ENCODE data around the gene KCNN2. TPM values are rescaled to one million over a fixed set of nuclear protein-coding genes. Genes with fewer than 3 reads are reported as not detected.

Gene KCNN2
- total RNA-seq (2021; fragmentation: NEBNext Ultra II Directional; extraction: Animal tissue kit (Norgen Biotek cat#: 25700)): 10 to 100 TPM; 13.9 to 51.6 (median 47.0) TPM
- long read RNA-seq, transcript KCNN2-201 (8 exons, 2,512 nt): major isoform, 13 of 21 reads
- long read RNA-seq, partial matches to known transcripts: 1 of 21 reads
- long read RNA-seq, other reads (novel, unspliced or antisense): 7 of 21 reads

DNA sequence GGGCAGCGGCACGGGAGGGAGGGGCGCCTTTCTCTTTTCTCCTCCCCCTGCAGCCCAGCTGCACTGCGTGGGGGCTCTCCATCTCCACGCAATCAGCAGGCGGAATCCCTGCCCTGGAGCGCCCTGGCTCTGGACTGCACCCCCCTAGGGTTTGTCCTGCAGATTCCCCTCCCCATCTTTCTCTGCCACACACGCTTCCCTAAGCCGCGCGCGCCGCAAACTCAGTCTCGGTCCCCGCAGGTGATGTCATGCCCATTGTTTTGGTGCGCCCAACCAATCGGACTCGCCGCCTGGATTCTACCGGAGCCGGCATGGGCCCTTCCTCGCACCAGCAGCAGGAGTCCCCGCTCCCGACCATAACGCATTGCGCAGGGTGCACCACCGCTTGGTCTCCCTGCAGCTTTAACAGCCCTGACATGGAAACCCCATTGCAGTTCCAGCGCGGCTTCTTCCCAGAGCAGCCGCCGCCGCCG lies at the start of gene KCNN2:
Gene KCNN2 (plus strand): TSS at position 347 of the 473 bp plus-strand sequence. CDS start 70 bp downstream, at position 417.
- peaks cover 11% of the 10 kb centered on the region; the same call in 1 of the 2 replicates for H3K27me3 Mint-ChIP-seq (ENCODE audit: insufficient read depth)
- DNase-seq: peak; percentile 92
- no peak; the same call in 1 of the 2 replicates for TF ChIP-seq CTCF (IDR thresholded peaks at IDR 0.05)
- H3K9me3 Mint-ChIP-seq: no peaks in the 10 kb centered on the region
- H3K4me3 Mint-ChIP-seq: peak within 1 kb of the TSS; percentile 97
- H3K36me3 Mint-ChIP-seq (ENCODE audit: low read depth): peaks cover 13% of the 10 kb centered on the region; the same call in 1 of the 2 replicates
- H3K27ac Mint-ChIP-seq: peak within 1 kb of the TSS; percentile 74
- peaks cover 42% of the 10 kb centered on the region for H3K4me1 Mint-ChIP-seq (ENCODE audit: low read depth)

- no peak for TF ChIP-seq CTCF (IDR thresholded peaks at IDR 0.05)
- H3K27me3 Mint-ChIP-seq (ENCODE audit: insufficient read depth): no peaks in the 10 kb centered on the region; the same call in 1 of the 2 replicates
- peaks cover 82% of the 10 kb centered on the region for H3K4me1 Mint-ChIP-seq (ENCODE audit: low read depth)
- peak overlapping the region; percentile 70 for H3K27ac Mint-ChIP-seq
- no peaks in the 10 kb centered on the region for H3K9me3 Mint-ChIP-seq
- no peak overlapping the region; the same call in 1 of the 2 replicates for H3K4me3 Mint-ChIP-seq
- no peak for DNase-seq
- peaks cover 15% of the 10 kb centered on the region; the same call in 1 of the 2 replicates for H3K36me3 Mint-ChIP-seq (ENCODE audit: low read depth)
Measured at GRCh38 chr5:114312658-114313057, 49.2 kb upstream of the KCNN2 start.

DNA sequence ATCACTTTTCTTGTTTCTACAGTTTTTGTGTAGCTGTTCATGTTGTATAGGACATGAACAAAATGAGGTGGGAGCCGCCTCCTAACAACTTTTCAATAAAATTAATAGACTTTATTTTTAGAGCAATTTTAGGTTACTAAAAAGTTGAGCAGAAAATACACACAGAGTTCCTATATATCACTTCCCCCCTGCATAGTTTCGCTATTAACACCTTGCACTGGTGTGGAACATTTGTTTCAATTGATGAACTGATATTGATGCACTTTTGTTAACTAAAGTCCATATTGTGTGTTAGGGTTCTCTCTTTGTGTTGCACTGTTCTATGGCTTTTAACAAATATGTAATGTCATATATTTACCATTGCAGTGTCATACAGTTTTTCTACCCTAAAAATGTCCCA lies 47.8 kb upstream of the KCNN2 start:
- DNase-seq: no peak
- H3K9me3 Mint-ChIP-seq: no peaks in the 10 kb centered on the region

DNA sequence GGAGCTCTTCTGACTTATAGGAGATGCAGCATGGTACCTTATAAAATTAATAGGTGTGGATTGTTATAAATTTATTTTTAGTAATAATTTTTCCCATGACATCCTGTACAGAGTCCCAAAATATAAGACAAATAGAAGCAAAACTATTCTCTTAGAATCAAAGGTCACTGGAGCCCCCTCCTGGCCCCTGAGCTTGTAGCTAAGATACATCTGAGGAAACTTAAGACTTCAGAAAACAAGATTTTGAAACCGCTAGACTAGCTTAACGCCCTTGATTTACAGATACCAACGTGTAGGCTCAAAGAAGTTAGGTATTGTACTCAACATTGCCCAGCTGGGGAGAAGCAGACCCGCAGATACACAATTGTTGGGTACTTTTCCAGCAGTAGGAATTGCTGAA lies 45.7 kb upstream of the KCNN2 start:
- peaks cover 17% of the 10 kb centered on the region for H3K36me3 Mint-ChIP-seq (ENCODE audit: low read depth)
- peak overlapping the region; percentile 63; the same call in 1 of the 2 replicates for H3K27ac Mint-ChIP-seq
- H3K4me1 Mint-ChIP-seq (ENCODE audit: low read depth): peaks cover 92% of the 10 kb centered on the region
- TF ChIP-seq CTCF (IDR thresholded peaks at IDR 0.05): peak; percentile 13; the same call in 1 of the 2 replicates
- H3K9me3 Mint-ChIP-seq: no peaks in the 10 kb centered on the region
- H3K27me3 Mint-ChIP-seq (ENCODE audit: insufficient read depth): no peaks in the 10 kb centered on the region; the same call in 1 of the 2 replicates
- peak overlapping the region; percentile 49; the same call in 1 of the 2 replicates for H3K4me3 Mint-ChIP-seq
- no peak for DNase-seq

More for the DNA sequence above, 47.8 kb upstream of the KCNN2 start:
- peak overlapping the region; percentile 57; the same call in 1 of the 2 replicates for H3K27ac Mint-ChIP-seq
- H3K4me1 Mint-ChIP-seq (ENCODE audit: low read depth): peaks cover 92% of the 10 kb centered on the region
- peaks cover 12% of the 10 kb centered on the region; the same call in 1 of the 2 replicates for H3K36me3 Mint-ChIP-seq (ENCODE audit: low read depth)
- TF ChIP-seq CTCF (IDR thresholded peaks at IDR 0.05): no peak
- H3K27me3 Mint-ChIP-seq (ENCODE audit: insufficient read depth): no peaks in the 10 kb centered on the region; the same call in 1 of the 2 replicates
- H3K4me3 Mint-ChIP-seq: peak overlapping the region; percentile 14; the same call in 1 of the 2 replicates

DNA sequence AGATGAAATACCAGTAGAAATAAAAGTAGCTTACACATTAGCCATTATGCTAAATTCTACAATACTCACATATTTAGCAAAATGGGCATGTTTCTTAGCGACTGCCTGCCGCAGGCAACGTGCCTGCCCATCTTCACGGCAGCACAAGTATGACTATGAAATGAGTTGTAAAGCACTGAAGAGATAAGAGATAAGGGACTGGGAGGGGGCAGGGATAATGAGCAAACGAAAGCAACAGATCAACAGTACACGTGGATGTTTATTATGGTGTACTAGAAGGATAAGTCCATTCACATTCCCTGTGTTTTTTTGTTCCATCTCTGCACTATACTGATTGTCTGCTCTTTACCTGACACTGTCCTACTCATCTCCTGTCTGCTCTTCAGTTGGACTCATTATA lies 44.1 kb upstream of the KCNN2 start:
- peak overlapping the region; percentile 21; the same call in 1 of the 2 replicates for H3K27ac Mint-ChIP-seq
- H3K9me3 Mint-ChIP-seq: no peaks in the 10 kb centered on the region
- TF ChIP-seq CTCF (IDR thresholded peaks at IDR 0.05): no peak
- no peak for DNase-seq
- H3K27me3 Mint-ChIP-seq (ENCODE audit: insufficient read depth): no peaks in the 10 kb centered on the region; the same call in 1 of the 2 replicates
- peaks cover 20% of the 10 kb centered on the region for H3K36me3 Mint-ChIP-seq (ENCODE audit: low read depth)
- peak overlapping the region; percentile 9; the same call in 1 of the 2 replicates for H3K4me3 Mint-ChIP-seq
- peaks cover 80% of the 10 kb centered on the region for H3K4me1 Mint-ChIP-seq (ENCODE audit: low read depth)
